Measurements from ENCODE around the gene ZYG11A.
"Not testable (repeated sequence)": the region's sequence is repeated elsewhere in the genome, so short reads cannot be mapped to it uniquely, and the experiment has no call there.

ZYG11A gene
- total RNA-seq: 0 to 0.62 (median 0) reads per million in 18 experiments

DNA sequence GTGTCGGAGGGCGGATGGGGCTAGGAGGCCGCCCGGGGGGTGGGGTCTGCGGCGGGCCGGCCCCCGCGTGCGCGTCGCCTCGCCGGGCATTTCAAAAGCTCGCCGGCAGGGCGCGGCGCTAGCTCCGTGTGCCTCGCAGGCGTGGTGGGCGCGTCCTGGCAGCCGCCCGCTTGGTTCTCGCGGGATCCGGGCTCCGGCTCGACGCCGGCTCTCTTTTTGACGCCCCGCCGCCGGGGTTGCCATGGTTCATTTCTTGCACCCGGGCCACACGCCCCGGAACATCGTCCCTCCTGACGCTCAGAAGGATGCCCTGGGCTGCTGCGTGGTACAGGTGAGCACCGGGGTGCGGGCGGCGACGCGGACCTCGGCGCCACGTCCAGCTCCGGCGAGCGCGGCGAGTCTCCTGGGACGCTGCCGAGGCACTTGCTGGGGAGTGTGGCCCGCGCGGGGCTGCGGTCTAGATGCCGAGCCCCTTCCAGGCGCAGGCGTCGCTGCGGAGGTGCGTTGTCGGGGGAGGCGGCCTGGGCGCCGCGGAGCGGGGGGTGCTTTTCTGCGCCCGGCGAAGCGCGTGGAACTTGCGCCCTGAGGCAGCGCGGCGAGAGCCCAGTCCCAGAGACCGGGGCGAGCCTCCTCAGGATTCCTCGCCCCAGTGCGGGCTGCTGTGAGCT, at the start of gene ZYG11A:
Gene ZYG11A (plus strand): TSS at position 118 of the 668 bp plus-strand sequence. CDS start 124 bp downstream, at position 242.
- peak; percentile 37 to 48 for DNase-seq

DNA sequence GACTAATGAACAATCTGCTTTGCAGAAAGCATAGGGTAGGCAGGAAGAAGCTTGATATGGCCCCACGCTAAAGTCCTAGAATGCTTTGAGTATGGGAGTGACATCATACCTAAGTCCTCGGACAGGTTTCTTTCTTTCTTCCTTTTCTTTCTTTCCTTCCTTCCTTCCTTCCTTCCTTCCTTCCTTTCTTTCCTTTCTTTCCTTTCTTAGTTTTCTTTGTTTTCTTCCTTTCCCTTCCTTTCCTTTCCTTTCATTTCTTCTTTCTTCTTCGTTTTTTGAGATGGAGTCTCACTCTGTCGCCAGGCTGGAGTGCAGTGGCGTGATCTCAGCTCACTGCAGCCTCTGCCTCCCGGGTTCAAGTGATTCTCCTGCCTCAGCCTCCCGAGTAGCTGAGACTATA, 48.8 kb upstream of the ZYG11A start:
- DNase-seq: not testable (repeated sequence)

DNA sequence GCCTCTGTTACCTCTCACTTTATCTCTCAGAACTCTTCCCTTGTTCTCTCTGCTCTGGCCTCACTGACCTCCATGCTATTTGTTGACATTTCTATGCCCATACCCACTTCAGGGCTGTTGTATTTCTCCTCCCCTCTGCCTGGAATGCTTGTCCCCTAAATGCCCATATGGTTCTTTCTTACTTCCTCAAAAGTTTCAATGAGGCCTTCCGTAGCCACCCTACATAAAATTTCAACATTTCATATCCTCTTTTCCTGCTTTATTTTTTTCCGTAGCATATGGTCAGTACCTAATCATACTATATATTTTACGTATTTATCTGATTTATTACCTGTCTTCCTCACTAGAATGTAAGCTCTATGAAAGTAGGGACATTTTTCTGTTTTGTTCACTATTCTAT, 47.1 kb upstream of the ZYG11A start:
- peak; percentile 15 to 49 for DNase-seq

DNA sequence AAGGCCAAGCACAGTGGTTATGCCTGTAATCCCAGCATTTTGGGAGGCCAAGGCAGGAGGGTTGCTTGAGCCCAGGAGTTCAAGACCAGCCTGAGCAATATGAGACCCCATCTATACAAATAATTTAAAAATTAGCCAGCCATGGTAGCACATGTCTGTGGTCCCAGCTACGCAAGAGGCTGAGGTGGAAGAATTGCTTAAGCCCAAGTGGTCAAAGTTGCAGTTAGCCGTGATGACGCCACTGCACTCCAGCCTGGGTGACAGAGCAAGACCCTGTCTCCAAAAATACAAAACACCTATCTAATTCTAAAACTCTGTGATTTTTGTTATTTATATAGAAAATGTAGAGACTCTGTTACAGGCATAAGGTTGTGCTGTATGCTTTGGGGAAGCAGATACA, 44.2 kb upstream of the ZYG11A start:
- DNase-seq: peak in 1 of 2 donors; percentile 7

DNA sequence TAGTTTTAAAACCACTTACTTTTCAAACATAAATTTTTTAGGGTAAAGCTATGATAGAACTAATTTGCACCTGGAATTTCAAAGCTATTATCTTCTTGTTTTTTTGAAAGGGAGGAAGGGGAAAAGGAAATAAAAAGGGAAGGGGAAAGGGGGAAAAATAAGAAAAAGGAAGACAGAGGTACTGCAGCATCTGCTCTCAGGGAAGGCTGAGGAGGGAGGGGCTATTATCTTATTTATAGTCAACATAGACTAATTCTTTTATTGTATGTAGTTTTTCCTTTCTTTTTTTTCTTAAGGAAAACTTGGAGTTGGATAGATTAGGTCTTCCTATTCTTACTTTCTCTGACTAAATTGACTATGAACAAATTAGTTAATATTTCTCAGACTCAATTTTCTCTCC, 41.5 kb upstream of the ZYG11A start:
- no peak for DNase-seq

DNA sequence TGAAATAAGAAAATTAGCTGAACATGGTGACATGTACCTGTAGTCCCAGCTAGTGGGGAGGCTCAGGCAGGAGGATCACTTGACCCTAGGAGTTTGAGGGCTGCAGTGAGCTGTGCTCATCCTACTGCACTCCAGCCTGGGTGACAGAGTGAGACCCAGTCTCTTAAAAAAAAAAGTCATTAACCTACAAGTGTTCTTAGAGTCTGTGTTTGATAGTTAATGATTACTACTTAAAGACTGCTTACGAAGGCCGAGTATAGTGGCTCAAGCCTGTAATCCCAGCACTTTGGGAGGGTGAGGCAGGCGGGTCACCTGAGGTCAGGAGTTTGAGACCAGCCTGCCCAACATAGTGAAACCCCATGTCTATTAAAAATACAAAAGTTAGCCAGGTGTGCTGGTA, 38.5 kb upstream of the ZYG11A start:
- DNase-seq: not testable (repeated sequence)

DNA sequence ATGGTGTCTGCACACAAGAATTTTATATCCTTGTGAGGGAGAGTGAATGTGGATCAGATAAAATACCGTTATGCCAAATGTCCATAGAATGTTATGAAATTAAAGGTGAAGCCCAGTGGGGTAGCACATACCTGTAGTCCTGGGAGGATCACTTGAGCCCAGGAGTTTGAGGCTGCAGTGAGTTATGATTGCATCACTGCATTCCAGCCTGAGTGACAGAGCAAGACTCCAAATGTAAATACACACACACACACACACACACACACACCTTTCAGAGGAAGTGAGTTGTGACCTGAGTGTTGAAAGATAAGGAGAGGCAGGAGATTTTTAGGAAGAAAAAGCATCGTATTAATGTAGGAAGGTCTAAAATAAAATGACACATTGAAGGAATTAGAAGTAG, 28.1 kb upstream of the ZYG11A start:
- no peak for DNase-seq

DNA sequence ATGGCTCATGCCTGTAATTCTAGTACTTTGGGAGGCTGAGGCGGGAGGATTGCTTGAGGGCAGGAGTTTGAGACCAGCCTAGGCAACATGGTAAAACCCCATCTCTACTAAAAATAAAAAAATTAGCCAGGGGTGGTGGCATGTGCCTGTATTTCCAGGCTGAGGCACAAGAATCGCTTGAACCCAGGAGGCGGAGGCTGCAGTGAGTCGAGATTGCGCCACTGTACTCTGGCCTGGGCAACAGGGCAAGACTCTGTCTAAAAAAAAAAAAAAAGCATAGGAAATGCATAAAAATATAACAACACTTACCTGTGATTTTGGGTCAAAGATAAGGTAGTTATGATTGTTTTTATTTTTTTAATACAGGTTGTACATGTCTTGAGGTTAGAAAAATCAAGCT, 21.7 kb upstream of the ZYG11A start:
- not testable (repeated sequence) for DNase-seq

DNA sequence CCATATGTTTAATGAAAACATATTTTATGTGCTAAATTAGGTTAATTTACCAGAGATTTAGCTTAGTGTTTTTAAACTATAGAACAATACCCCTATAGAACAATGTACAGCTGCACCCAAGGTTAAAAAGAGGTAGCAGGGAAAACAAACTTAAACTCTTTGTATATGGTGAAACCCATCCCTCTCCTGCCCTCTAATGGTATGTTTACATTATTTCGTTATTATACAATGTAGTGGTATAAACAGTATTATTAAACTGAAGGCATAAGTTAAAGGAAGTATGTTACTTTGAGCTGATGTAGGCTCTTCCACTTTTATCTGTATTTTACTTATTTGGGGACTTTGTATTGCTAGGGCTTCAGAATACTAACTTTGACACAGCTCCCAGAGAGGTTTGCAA, 16.7 kb upstream of the ZYG11A start:
- DNase-seq: peak in 1 of 2 donors; percentile 12

DNA sequence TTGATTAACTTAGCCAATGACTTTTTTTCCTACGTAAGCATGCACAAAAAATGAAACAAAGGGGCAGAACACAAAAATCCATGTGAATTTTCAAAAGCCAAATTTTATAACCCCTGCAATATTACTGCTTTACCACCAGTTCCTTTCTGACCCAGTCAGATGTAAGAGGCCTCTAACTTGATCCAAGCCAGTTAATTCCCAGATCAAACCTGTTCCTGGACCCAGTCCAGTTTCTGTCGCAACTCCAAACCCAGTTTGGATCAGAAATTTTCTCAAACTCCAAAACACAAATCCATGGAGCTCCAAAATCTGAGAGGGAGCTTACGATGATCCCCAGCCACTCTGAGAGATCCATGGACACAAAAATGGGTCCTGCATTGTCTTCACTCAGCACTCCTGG, 7.8 kb upstream of the ZYG11A start:
- DNase-seq: no peak

DNA sequence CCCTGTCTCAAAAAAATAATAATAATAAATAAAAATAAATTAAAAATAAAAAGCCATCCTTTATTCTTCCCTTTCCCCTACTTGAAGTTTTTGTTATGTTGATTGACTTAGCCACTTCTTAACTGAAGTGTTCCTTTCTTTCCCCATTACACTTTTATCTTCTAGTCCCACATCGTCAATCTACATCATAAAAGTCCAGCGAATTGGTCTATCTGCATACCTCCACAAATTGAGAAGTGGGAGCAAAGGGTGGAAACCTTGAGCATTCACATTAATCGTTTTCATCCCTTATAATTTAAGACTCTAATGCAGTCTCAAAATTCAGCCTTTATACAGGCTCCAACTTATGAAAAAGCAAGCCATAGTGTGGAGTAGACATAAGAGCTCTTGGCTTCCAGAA, 6.5 kb upstream of the ZYG11A start:
- no peak for DNase-seq

DNA sequence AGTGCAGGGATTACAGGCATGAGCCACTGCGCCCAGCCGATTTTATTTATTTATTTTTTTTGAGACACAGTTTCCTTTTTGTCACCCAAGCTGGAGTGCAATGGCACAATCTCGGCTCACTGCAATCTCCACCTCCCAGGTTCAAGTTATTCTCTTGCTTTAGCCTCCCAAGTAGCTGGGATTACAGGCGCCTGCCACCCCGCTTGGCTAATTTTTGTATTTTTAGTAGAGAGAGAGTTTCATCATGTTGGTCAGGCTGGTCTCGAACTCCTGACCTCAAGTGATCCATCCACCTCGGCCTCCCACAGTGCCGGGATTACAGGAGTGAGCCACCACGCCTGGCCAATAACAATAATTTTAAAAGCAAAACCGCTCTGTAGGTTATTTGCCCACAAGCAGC, 3.4 kb upstream of the ZYG11A start:
- DNase-seq: not testable (repeated sequence)

DNA sequence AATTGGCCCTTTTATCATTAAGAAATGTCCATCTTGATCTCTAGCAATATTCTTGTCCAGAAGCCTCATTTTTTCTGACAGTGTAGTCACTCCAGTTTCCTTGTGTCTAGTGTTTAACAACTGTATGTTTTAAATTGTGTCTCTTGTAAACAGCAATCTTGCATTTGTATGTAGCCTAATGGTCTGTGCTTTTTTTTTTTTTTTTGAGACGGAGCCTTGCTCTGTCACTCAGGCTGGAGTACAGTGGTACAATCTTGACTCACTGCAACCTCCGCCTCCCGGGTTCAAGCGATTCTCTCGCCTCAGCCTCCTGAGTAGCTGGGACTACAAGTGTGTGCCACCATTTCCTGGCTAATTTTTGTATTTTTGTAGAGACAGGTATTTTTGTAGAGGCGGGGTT, 2.6 kb downstream of the ZYG11A start:
- DNase-seq: not testable (repeated sequence)

DNA sequence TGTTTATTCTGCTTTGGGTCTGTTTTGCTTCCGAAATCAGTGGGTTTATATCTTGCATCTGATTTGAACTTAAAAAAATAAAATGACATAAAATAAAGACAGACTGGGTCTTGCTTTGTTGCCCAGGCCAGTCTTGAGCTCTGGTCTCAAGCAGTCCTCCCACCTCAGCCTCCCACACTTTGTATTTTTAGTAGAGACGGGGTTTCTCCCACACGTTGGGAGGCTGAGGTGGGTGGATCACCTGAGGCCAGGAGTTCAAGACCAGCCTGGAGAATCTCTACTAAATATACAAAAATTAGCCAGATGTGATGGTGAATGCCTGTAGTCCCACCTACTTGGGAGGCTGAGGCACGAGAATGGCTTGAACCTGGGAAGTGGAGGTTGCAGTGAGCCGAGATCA, 5.9 kb downstream of the ZYG11A start:
- DNase-seq: no peak

DNA sequence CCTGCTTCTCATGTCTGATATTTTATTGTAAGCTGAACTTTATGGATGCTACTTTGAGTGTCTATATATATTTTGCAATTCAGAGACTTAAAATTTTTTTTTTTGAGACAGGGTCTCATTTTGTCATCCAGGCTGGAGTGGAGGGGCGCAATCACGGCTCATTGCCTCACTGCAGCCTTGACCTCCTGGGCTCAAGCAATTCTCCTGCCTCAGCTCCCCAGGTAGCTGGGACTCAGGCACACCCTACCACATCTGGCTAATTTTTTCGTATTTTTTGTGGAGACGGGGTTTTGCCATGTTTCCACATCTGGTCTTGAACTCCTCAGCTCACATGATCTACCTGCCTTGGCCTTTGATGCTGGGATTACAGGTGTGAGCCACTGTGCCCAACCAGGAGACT, 8.4 kb downstream of the ZYG11A start:
- DNase-seq: no peak

DNA sequence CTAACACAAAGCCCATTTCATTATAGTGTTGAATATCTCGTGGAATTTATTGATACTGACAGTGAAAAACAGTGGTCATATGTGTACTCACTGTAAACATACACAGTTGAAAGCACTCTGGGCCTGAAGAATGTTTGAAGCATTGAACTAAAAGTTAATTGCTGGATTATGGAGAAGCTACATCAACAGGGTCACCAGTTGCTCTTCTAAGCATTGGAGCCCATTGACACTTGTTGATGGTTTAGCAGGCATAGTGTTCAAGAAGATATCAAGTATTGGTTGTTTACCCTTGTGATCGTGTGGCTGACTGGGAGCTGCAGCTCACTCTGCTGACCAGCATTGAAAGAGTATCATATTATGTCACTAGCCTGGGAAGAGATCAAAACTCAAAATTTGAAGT, 10.3 kb downstream of the ZYG11A start:
- DNase-seq: no peak

DNA sequence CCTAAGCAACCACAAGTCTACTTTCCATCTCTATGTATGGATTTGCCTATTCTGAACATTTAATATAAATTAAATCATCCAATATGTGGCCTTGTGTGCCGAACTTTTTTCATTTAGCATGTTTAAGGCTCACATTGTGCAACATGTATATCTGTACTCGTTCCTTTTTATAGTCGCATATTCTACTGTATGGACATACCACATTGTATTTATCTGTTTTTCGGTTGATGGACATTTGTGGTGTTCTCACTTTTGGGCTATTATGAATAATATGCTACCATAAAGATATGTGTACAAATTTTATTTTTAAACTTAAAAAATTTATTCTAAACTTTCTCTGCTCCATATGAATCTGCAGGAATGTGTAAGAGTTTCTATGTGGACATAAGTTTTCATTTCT, 13.0 kb downstream of the ZYG11A start:
- no peak for DNase-seq

DNA sequence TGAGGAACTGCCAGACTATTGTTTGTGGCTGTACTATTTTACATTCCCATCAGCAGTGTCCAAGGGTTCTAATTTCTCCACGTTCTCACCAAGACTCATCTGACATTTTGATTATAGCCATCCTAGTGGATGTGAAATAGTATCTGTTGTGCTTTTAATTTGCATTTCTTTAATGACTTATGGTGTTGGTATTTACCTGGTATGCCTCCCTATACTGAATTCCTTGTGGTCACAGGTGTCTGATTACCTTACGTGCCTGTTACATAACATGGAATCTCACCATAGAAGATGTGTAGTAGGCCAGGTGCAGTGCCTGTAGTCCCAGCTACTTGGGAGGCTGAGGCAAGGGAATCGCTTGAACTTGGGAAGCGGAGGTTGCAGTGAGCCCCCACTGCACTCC, 13.5 kb downstream of the ZYG11A start:
- DNase-seq: no peak

DNA sequence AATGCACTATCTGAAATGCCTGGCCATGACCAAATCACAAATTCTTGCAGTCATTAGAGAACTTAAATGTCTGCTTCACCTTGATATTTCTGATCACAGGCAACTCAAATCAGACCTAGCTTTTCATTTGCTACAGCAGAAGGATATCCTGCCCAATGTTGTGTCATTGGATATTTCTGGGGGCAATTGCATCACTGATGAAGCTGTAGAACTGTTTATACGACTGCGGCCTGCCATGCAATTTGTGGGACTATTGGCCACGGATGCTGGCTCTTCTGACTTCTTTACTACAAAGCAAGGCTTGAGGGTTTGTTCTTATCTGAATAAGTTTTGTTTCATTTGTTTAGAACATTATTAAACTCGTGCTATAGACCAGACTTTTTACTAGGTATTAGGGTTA, 14.9 kb downstream of the ZYG11A start:
- DNase-seq: no peak

DNA sequence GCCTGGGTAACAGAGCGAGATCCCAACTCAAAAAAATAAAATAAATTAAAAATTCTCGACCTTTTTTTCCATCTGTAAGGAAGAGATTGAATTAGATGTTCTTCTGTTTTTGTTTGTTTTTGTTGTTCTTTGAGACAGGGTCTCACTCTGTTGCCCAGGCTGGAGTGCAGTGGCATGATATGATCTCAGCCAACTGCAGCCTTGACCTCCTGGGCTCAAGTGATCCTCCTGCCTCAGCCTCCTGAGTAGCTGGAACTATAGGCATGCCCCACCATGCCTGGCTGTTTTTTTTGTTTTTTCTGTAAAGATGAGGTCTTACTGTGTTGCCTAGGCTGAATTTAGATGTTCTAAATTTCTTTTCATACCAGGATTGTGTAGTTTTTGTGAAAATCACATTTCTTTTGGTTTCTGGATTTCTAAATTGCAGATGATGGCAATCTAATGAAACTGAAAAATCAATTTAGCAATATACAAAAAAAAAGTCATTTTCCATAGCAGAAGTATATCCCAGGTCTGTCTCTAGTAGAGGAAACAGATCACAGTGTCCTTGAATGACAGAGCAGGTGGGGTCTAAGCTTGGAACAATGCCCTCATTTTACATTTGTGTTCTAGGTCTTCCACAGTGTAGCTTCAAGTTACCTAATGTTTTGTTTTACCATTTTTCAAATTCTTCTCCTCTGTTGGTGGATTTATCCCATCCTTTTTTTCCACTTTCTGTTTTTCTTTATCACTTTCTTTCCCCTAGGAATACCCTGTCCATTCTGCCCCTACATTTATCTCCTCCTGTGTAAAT, 20.3 kb downstream of the ZYG11A start:
- DNase-seq: no peak

DNA sequence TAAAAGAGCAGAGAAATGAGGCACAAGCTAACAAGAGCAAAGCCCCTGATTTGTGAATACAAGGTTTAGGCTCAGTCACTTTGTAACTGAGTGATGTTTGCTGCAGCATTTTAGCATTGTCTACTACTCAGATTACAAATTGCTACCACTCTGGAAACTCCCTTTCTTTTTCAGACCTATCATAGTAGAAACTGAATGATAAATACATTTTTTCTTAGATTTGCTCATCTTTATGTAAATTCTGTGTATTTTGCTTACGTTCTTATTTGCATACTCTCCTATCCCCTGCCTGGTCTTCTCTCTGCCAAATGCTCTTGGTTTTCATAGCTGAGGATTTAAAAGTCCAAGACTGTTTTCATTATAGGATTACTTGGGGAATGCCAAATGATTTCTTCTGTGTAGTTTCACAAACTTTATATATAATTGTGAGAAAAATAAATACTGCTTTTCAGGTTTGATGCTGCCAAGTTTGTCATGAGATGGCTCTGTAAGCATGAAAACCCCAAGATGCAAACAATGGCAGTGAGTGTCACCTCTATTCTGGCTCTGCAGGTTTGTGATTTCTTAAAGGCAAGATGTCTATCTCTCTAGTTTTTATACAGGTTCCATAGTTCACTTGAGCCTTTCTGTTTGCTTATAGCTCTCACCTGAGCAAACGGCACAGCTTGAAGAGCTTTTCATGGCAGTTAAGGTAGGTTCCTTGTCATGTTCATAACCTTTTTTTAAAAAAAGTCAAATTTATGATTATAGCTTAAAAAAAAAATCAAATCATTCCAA, 24.7 kb downstream of the ZYG11A start:
- no peak for DNase-seq

DNA sequence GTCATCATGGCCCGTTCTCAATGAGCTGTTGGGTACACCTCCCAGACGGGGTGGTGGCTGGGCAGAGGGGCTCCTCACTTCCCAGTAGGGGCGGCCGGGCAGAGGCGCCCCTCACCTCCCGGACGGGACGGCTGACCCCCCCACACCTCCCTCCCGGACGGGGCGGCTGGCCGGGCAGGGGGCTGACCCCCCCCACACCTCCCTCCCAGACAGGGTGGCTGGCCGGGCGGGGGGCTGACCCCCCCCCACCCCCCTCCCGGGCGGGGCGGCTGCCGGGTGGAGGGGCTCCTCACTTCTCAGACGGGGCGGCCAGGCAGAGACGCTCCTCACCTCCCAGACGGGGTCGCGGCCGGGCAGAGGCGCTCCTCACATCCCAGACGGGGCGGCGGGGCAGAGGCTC, 27.2 kb downstream of the ZYG11A start:
- not testable (repeated sequence) for DNase-seq

DNA sequence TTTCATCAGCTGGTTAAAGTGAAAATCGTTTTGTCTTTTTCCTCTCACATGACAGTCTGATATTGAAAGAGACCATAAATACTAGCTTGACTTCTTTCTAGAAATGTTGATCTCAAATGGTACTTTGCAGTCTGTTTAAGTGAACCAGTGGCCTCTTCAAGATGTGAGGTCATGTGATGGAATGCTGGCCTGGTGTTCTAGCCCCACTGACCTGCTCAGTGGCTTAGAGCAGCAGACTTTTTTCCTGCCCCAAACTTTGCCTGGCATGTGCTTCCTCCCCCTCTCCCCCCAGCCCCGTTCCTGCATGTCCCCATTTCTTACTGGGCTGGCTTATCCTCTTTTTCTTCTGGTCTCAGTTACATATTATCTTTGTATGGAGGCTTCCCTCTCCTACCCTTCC, 34.3 kb downstream of the ZYG11A start:
- DNase-seq: no peak

All from inflammatory macrophage (primary cell).